OCI-LY1 (cell line): ENCODE measurements around the gene MAPK11.
A peak's percentile ranks its signal among the peaks of the same experiment; 100 is the strongest.

Experiments
- H2AFZ ChIP-seq: fragments of 200-600 bp; sonication (generic), shearing (Covaris generic); 2 replicates; pipeline ENCODE4 v1.6.0; 2014; ENCODE audit warnings: antibody characterized with exemption, mild to moderate bottlenecking, low read length
- H3F3A ChIP-seq: fragments of 200-600 bp; sonication (generic), shearing (Covaris generic); 2 replicates; pipeline ENCODE4 v1.6.0; 2014; ENCODE audit warnings: mild to moderate bottlenecking, antibody characterized with exemption, low read length, moderate library complexity; ENCODE audit not compliant: insufficient read depth
- H3K27ac ChIP-seq: fragments of 200-600 bp; sonication (generic); 2 replicates; pipeline ENCODE4 v1.5.1; 2014; ENCODE audit warnings: low read length, mixed run types, mild to moderate bottlenecking, low read depth; ENCODE audit not compliant: poor library complexity, severe bottlenecking
- H3K27me3 ChIP-seq: fragments of 200-600 bp; sonication (generic); 2 replicates; pipeline ENCODE4 v1.6.0; 2014; ENCODE audit warnings: antibody characterized with exemption, mild to moderate bottlenecking, low read length, moderate library complexity; ENCODE audit not compliant: insufficient read depth
- H3K36me3 ChIP-seq: fragments of 200-600 bp; sonication (generic); 2 replicates; pipeline ENCODE4 v1.6.1; 2014; ENCODE audit warnings: mild to moderate bottlenecking, antibody characterized with exemption, low read length, moderate library complexity, mixed read lengths; ENCODE audit not compliant: insufficient read depth
- H3K4me1 ChIP-seq: fragments of 200-600 bp; sonication (generic); 2 replicates; pipeline ENCODE4 v1.5.1; 2014; ENCODE audit warnings: mild to moderate bottlenecking, low read length, moderate library complexity; ENCODE audit not compliant: insufficient read depth, severe bottlenecking
- H3K4me2 ChIP-seq: fragments of 200-600 bp; sonication (generic), shearing (Covaris generic); 2 replicates; pipeline ENCODE4 v1.6.1; 2014; ENCODE audit warnings: low read length
- H3K4me3 ChIP-seq: fragments of 200-600 bp; sonication (generic); 2 replicates; pipeline ENCODE4 v1.5.1; 2014; ENCODE audit warnings: low read length, low read depth, mild to moderate bottlenecking, mixed read lengths; ENCODE audit not compliant: poor library complexity, severe bottlenecking
- H3K79me2 ChIP-seq: fragments of 200-600 bp; shearing (Covaris generic); 2 replicates; pipeline ENCODE4 v1.6.1; 2016; ENCODE audit warnings: mixed run types, low read length, mixed read lengths; ENCODE audit not compliant: insufficient read depth
- H3K9ac ChIP-seq: fragments of 200-600 bp; sonication (generic), shearing (Covaris generic); 2 replicates; pipeline ENCODE4 v1.6.1; 2014; ENCODE audit warnings: mild to moderate bottlenecking, low read length, mixed read lengths
- H3K9me2 ChIP-seq: fragments of 200-600 bp; sonication (generic), shearing (Covaris generic); 2 replicates; pipeline ENCODE4 v1.6.1; 2014; ENCODE audit warnings: low read depth, mild to moderate bottlenecking, low read length, mixed read lengths
- H3K9me3 ChIP-seq: fragments of 200-600 bp; shearing (Covaris generic); 2 replicates; pipeline ENCODE4 v1.6.1; 2014; ENCODE audit warnings: low read length, mixed read lengths
- H4K20me1 ChIP-seq: fragments of 200-600 bp; sonication (generic), shearing (Covaris generic); 2 replicates; pipeline ENCODE4 v1.6.0; 2016; ENCODE audit warnings: mild to moderate bottlenecking, low read length; ENCODE audit not compliant: insufficient read depth
- CTCF ChIP-seq: fragments of 200-600 bp; sonication (generic), shearing (Covaris generic); IDR thresholded peaks from 2 replicates; pipeline ENCODE4 v1.5.1; 2017; ENCODE audit warnings: mild to moderate bottlenecking, antibody characterized with exemption, low read length, moderate library complexity, mixed read lengths
- EZH2 ChIP-seq: fragments of 200-600 bp; sonication (generic), shearing (Covaris generic); IDR thresholded peaks from 2 replicates; pipeline ENCODE4 v1.8.0; 2017; ENCODE audit warnings: borderline replicate concordance, mixed run types, mild to moderate bottlenecking, antibody characterized with exemption, low read length, moderate library complexity, mixed read lengths

The MAPK11 gene

GRCh38 chr22:50314081-50314454 lies 43.9 kb upstream of the MAPK11 start:
- no peak for TF ChIP-seq EZH2
- TF ChIP-seq CTCF: no peak
- no peaks in the 10 kb centered on the region for H4K20me1 ChIP-seq
- H3K9me3 ChIP-seq: no peaks in the 10 kb centered on the region
- H3K4me1 ChIP-seq: peaks cover 20% of the 10 kb centered on the region
- no peaks in the 10 kb centered on the region for H3K36me3 ChIP-seq
- no peak overlapping the region for H3K27ac ChIP-seq
- no peak overlapping the region for H2AFZ ChIP-seq
- no peaks in the 10 kb centered on the region for H3F3A ChIP-seq
- no peaks in the 10 kb centered on the region for H3K9me2 ChIP-seq
- H3K27me3 ChIP-seq: peaks cover 11% of the 10 kb centered on the region
- peak overlapping the region; percentile 53 for H3K4me3 ChIP-seq
- peak overlapping the region; percentile 66 for H3K4me2 ChIP-seq
- H3K9ac ChIP-seq: peak overlapping the region; percentile 56; the same call in 1 of the 2 replicates
- no peaks in the 10 kb centered on the region for H3K79me2 ChIP-seq

GRCh38 chr22:50313600-50313999 lies 43.4 kb upstream of the MAPK11 start:
- peak overlapping the region; percentile 66 for H3K4me2 ChIP-seq
- no peaks in the 10 kb centered on the region for H4K20me1 ChIP-seq
- no peaks in the 10 kb centered on the region for H3K36me3 ChIP-seq
- no peaks in the 10 kb centered on the region for H3K79me2 ChIP-seq
- H3F3A ChIP-seq: no peaks in the 10 kb centered on the region
- peaks cover 20% of the 10 kb centered on the region for H3K4me1 ChIP-seq
- H2AFZ ChIP-seq: no peak overlapping the region
- peak overlapping the region; percentile 53 for H3K4me3 ChIP-seq
- H3K9me3 ChIP-seq: no peaks in the 10 kb centered on the region
- no peak overlapping the region for H3K27ac ChIP-seq
- H3K9ac ChIP-seq: peak overlapping the region; percentile 56; the same call in 1 of the 2 replicates
- H3K9me2 ChIP-seq: no peaks in the 10 kb centered on the region
- peaks cover 10% of the 10 kb centered on the region for H3K27me3 ChIP-seq
- TF ChIP-seq CTCF (no peak), EZH2 (no peak)

GRCh38 chr22:50313021-50313420 lies 42.8 kb upstream of the MAPK11 start:
- Histone ChIP-seq H3K9ac (no peak overlapping the region), H4K20me1 (no peaks in the 10 kb centered on the region), H3K9me2 (no peaks in the 10 kb centered on the region), H3K4me1 (peaks cover 20% of the 10 kb centered on the region), H3K79me2 (no peaks in the 10 kb centered on the region), H3K36me3 (no peaks in the 10 kb centered on the region), H3K27ac (no peak overlapping the region), H3F3A (no peaks in the 10 kb centered on the region), H3K27me3 (peaks cover 10% of the 10 kb centered on the region), H3K9me3 (no peaks in the 10 kb centered on the region), H3K4me3 (no peak overlapping the region), H3K4me2 (no peak overlapping the region), H2AFZ (no peak overlapping the region)
- no peak for TF ChIP-seq CTCF
- no peak for TF ChIP-seq EZH2
